Jurkat, Clone E6-1 (cell line): Measurements from ENCODE around the gene MYO6.
A peak's percentile ranks its signal among the peaks of the same experiment; 100 is the strongest.

Experiments
- DNase-seq: peaks from one replicate; pipeline ENCODE4 v3.0.0-alpha.2; 2011; ENCODE audit warnings: low read depth, low spot score
- H3K4me3 ChIP-seq: 2 replicates; pipeline ENCODE4 v1.5.1; 2011; ENCODE audit warnings: mild to moderate bottlenecking, low read length, control low read depth, moderate library complexity

Gene MYO6

GRCh38 chr6:75931011-75931680, 182.1 kb downstream of the MYO6 start:
- DNase-seq, result no peak
- H3K4me3 ChIP-seq, result no peak overlapping the region

DNA sequence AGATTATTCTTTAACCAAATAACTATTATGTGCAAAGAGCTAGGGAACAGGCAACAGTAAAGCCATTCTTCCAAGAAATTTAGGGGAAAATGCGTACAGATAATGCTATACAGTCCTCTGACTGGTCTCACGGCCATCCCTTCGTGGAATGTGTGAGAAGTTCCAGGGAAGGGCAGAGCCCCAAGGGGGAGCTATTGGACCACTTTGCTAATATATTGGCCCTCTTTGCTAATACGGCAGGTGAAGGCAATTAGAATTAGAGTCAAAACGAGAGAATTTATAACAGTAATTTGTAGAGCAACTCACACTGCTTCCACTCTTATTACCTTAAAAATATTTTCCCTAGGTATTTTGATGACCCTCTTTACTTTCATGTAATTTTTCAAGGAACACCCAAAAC, 183.0 kb downstream of the MYO6 start:
- H3K4me3 ChIP-seq, result no peak overlapping the region
- peak; percentile 6 for DNase-seq

GRCh38 chr6:75933387-75933975, 184.4 kb downstream of the MYO6 start:
- H3K4me3 ChIP-seq, result no peak overlapping the region
- no peak for DNase-seq

GRCh38 chr6:75934643-75935472, 185.8 kb downstream of the MYO6 start:
- peak; percentile 42 for DNase-seq
- no peak overlapping the region for H3K4me3 ChIP-seq

DNA sequence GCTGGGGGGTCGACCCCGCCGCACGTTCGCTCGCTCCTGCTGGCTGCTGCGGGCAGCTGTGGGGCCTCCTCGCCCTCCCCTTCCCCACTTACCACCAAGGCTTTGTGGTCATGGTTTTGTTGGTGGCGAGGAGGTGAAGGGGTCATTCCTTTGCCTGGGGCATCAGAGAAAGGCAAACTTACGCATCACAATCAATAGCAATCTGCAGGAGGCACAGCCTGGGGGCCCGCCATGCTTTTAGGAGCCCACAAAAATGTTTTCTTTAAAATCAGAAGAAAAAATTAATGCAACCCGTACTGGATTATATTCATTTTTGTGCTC, 186.4 kb downstream of the MYO6 start:
- no peak for DNase-seq
- H3K4me3 ChIP-seq, result no peak overlapping the region

DNA sequence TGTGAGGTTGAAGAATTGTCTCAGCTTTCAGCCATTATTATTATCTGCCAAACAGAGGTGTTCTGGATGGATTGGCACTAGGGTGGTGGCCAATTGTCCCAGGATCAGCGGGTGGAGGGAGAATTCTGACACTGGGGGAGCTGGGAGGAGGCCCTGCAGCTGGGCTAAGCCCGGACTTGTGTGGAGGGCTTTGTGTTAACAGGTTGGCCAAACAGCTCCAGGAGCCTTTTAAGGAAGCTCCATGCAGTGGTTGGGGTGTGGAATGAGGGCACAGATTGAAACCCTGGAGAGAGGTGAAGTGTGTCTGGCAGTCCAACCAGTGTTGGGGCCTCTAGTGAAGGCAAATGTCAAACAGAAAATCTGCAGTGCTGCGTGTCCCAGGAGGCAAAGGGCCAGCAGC, 187.6 kb downstream of the MYO6 start:
- H3K4me3 ChIP-seq, result no peak overlapping the region
- DNase-seq, result no peak

- H3K4me3 ChIP-seq, result no peak overlapping the region
- no peak for DNase-seq
These were observed 188.8 kb downstream of the MYO6 start for GRCh38 chr6:75937846-75938245.

DNA sequence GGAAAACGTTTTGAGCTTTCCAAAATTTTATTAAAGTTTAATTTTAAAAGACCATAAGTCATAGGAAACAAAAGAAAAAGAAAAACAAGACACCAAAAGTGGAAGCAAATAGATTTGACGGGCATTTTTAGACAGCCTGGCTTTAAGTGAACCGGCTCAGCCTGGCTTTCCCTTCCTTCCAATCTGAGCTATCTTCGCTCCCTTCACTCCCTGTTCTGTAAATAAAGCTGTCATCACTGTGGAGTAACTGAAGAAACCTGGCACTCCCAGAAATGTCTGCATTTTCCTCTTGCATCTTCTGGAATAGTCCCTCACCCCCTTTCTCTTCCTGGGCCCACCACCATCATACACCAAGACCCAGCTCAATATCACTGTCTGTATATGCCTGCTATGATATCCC, 191.5 kb downstream of the MYO6 start:
- no peak for DNase-seq
- H3K4me3 ChIP-seq, result no peak overlapping the region

GRCh38 chr6:75941509-75941908, 192.5 kb downstream of the MYO6 start:
- DNase-seq, result no peak
- no peak overlapping the region for H3K4me3 ChIP-seq

GRCh38 chr6:75943381-75943780, 194.3 kb downstream of the MYO6 start:
- no peak overlapping the region for H3K4me3 ChIP-seq
- no peak for DNase-seq

GRCh38 chr6:75946146-75946831, 197.2 kb downstream of the MYO6 start:
- H3K4me3 ChIP-seq, result no peak overlapping the region
- no peak for DNase-seq

- no peak for DNase-seq
- no peak overlapping the region for H3K4me3 ChIP-seq
These were observed 198.9 kb downstream of the MYO6 start for GRCh38 chr6:75947935-75948334.

DNA sequence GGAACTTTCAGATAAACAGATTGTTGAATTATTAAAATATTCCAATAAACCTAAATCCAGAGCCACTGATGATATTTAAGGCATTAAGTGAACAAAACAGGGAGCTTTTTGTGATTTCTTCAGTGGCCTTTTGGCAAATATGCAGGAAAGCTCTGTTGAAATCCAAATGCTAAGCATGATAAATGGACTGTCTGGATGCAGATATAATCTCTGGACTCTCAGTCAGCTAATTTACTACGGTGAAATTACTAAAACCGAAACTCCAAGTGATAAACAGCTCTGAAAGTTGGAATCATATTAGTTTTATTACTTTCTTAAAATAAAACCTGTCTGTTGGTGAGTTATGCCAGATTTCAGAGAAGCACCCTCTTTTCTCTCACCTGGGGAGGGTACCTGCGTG, 203.1 kb downstream of the MYO6 start:
- no peak overlapping the region for H3K4me3 ChIP-seq
- no peak for DNase-seq

- DNase-seq, result no peak
- H3K4me3 ChIP-seq, result no peak overlapping the region
These were observed 214.5 kb downstream of the MYO6 start for GRCh38 chr6:75963569-75963968.

GRCh38 chr6:75968143-75968542, 219.1 kb downstream of the MYO6 start:
- no peak for DNase-seq
- no peak overlapping the region for H3K4me3 ChIP-seq
